GM13976 (cell line): ENCODE measurements around the gene MSRB3.

Source experiments
- DNase-seq: peaks from one replicate; pipeline ENCODE4 v3.0.0; 2012; ENCODE audit warnings: low spot score
- CTCF ChIP-seq: IDR thresholded peaks from 2 replicates; pipeline ENCODE4 v1.5.1; 2012; ENCODE audit warnings: borderline replicate concordance, mild to moderate bottlenecking; ENCODE audit not compliant: insufficient read depth; ENCODE audit errors: extremely low read depth, missing control alignments, control extremely low read depth
- in situ Hi-C: fragments of 300-500 bp; cut with MboI; formaldehyde crosslinking; loops from one replicate; pipeline ENCODE4 v1.12.0; 2022; ENCODE audit warnings: low sequenced_read_pairs, mixed read lengths, inconsistent platforms; ENCODE audit not compliant: unreplicated experiment

MSRB3 gene

DNA sequence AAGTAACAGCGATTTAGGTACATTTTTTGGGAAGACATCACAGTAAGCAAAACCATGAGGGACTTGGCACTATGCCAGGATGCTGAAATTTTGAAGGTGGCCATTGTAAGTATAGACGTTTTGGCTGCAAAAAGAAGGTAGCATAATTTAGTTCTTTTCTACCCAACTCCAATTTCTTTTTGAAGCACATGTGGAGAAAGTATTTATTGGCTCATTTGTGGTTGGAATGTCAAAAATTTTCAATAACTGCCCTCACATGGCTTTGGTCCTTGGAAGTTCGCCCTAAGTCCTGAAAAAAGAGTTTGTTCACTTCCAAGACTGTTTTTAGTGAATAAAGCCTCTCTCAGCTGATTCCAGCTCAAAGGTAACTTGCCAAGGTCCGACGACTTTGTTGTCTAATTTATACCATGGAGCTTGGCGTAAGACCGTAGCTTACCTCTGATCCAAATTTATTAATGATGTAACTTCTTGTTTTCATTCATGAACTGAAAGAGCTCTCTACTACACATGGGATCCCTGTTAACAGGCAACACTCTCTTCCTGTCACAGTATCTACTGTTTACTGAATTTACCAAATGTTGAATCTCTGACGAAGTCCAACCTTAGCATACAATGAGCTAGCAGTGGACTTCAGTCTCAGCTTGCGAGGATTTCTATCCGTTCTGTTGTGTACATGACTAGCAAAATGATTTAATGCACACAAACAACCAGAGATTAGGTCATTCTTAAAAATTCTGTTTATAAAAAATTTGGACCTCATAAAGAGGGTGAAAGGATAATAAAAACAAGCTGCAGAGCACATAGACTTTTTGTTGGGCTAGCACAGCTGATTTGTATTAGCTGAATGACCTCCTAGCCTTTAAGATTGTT is 49.0 kb downstream of the MSRB3 start:
- in situ Hi-C loops = no loop called here
- DNase-seq = no peak
- no peak for TF ChIP-seq CTCF

GRCh38 chr12:65329721-65330120 is 51.2 kb downstream of the MSRB3 start:
- in situ Hi-C loops = no loop called here
- TF ChIP-seq CTCF = no peak
- no peak for DNase-seq

GRCh38 chr12:65330331-65330730 is 51.8 kb downstream of the MSRB3 start:
- no peak for TF ChIP-seq CTCF
- DNase-seq = no peak
- in situ Hi-C loops = no loop called here

- in situ Hi-C loops = no loop called here
- TF ChIP-seq CTCF = no peak
- DNase-seq = no peak
Measured at GRCh38 chr12:65331456-65331855, 53.0 kb downstream of the MSRB3 start.

- no peak for TF ChIP-seq CTCF
- no peak for DNase-seq
- in situ Hi-C loops = no loop called here
Measured at GRCh38 chr12:65333649-65334048, 55.2 kb downstream of the MSRB3 start.

DNA sequence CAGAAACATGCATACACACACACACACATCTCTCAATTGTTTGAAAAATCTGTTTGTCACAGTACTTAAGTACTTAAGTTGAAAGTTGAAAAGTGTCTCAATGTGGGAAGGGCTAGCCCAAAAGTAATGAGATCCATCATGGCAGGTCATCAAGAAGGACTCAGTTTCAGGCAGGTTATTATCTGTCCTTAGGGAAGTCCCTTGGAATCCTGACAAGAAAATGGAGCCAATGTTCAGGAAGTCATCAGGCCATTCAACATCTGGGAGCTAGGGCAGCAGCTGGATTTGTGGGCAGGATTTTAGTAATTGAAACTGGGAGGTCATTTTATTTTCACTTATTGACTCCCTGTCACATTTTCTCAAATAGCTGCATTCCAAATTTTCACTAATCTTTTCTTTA is 56.0 kb downstream of the MSRB3 start:
- no peak for DNase-seq
- TF ChIP-seq CTCF = no peak
- in situ Hi-C loops = no loop called here
